ENCODE measurements around the gene CFAP97.
"Not testable (repeated sequence)": the region's sequence is repeated elsewhere in the genome, so short reads cannot be mapped to it uniquely, and the experiment has no call there.

Gene CFAP97

GRCh38 chr4:185212581-185212980, 8.8 kb upstream of the CFAP97 start:
- TF ChIP-seq, protein P1, sequence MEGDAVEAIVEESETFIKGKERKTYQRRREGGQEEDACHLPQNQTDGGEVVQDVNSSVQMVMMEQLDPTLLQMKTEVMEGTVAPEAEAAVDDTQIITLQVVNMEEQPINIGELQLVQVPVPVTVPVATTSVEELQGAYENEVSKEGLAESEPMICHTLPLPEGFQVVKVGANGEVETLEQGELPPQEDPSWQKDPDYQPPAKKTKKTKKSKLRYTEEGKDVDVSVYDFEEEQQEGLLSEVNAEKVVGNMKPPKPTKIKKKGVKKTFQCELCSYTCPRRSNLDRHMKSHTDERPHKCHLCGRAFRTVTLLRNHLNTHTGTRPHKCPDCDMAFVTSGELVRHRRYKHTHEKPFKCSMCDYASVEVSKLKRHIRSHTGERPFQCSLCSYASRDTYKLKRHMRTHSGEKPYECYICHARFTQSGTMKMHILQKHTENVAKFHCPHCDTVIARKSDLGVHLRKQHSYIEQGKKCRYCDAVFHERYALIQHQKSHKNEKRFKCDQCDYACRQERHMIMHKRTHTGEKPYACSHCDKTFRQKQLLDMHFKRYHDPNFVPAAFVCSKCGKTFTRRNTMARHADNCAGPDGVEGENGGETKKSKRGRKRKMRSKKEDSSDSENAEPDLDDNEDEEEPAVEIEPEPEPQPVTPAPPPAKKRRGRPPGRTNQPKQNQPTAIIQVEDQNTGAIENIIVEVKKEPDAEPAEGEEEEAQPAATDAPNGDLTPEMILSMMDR (conservative IDR thresholded peaks at IDR 0.05; ENCODE audit: low read depth, low read length): no peak
- no peak for DNase-seq (ENCODE audit: low read depth)
- no peak overlapping the region for H3K4me3 ChIP-seq (ENCODE audit: low read length)

DNA sequence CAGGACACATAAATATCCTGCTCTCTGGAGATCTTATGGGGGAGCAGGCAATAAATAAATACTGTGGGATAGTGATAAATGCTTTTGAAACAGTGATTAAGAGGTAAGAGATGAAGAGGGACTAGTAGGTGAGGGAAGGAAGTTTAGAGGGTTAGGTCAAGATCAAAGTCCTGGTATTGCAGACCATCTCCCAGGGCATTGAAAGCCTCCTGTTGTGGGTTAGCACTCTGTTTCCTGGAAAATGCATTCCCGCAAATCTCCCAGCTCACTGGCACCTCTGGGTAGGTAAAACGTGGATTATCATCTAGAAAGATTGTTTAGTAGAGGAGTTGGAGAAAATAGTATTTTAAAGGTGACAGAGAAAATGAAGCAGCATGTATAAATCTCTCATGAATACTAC, 7.8 kb upstream of the CFAP97 start:
- H3K4me3 ChIP-seq (ENCODE audit: low read length): peak overlapping the region; percentile 96
- no peak for DNase-seq (ENCODE audit: low read depth)
- TF ChIP-seq, protein P1 (conservative IDR thresholded peaks at IDR 0.05; ENCODE audit: low read depth, low read length): no peak

DNA sequence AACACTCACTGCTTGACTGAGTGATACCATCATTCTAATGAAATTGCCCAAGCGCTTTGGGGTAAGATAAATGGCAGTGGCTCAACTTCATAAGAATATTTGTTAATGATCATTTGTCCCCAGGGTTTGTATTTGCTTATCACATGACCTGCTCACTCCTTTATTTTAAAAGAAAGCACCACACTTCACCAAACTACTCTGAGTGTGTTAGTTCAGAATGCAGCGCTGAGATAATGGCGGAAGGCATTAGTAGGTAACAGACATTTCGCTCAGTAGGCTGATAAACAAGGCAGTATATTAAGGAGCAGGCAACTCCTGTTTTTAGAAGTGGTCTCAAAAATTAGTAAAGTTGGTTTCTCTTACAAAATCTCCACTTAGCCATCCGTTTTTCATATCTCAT, 7.2 kb upstream of the CFAP97 start:
- H3K4me3 ChIP-seq (ENCODE audit: low read length): peak overlapping the region; percentile 96

GRCh38 chr4:185210102-185210981, 6.5 kb upstream of the CFAP97 start:
- TF ChIP-seq, protein P1 (conservative IDR thresholded peaks at IDR 0.05; ENCODE audit: low read depth, low read length): no peak
- no peak for DNase-seq (ENCODE audit: low read depth)
- H3K4me3 ChIP-seq (ENCODE audit: low read length): peak overlapping the region; percentile 96

More for the DNA sequence above, 7.2 kb upstream of the CFAP97 start:
- DNase-seq (ENCODE audit: low read depth): no peak
- TF ChIP-seq, protein P1 (conservative IDR thresholded peaks at IDR 0.05; ENCODE audit: low read depth, low read length): no peak

- DNase-seq (ENCODE audit: low read depth): not testable (repeated sequence)
These were observed 6.0 kb upstream of the CFAP97 start for GRCh38 chr4:185209852-185210101.

DNA sequence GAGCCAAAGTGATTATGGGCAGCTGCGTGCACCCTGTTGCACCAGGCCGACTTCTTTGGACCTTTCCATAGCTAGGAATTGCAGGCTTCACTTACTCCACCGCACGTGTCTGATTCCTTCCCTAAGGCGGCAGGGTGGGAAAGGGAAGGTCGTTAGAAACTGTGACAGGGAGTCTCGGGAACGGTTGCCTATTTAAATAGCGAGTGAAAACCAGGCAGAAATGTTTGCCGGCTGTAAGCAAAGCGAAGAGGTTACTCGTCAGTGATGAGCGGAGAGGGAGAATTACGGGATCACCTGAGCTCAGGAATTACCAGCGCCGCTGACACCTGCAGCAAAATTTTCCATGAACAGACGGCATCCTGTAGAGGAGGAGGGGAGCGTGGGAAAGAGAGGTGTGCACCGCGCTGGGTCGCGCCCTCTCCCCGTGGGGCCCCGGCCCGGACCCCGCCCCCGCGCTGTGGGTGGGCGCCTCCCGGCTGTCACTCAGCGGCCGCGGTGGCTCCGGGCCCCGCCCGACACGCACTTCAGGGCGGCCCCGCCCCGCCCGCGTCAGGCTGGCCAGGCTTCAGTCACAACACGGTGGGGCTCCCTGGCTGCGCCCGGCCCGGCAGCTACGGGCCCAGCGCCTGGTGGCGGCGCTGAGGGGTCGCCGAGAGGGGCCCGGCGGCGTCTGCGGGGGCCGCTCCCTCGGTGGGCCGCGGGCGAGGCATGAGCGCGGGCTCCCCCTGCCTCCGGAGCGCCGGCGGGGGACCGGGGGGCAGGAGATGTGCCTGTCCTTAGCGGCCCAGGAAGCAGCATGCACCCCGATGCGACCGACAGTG, 5.4 kb upstream of the CFAP97 start, which contains the start of gene SNX25:
Gene SNX25, plus strand, starts transcription at position 568 of the 821 bp plus-strand sequence. Its CDS starts 229 bp downstream, at position 797.
- DNase-seq (ENCODE audit: low read depth): no peak
- TF ChIP-seq, protein P1 (conservative IDR thresholded peaks at IDR 0.05; ENCODE audit: low read depth, low read length): no peak
- H3K4me3 ChIP-seq (ENCODE audit: low read length): peak within 1 kb of the TSS; percentile 96

More at GRCh38 chr4:185209852-185210101, 6.0 kb upstream of the CFAP97 start:
- peak overlapping the region; percentile 96 for H3K4me3 ChIP-seq (ENCODE audit: low read length)

GRCh38 chr4:185207466-185207865, 3.7 kb upstream of the CFAP97 start:
- no peak for DNase-seq (ENCODE audit: low read depth)
- no peak overlapping the region for H3K4me3 ChIP-seq (ENCODE audit: low read length)
- TF ChIP-seq, protein P1 (conservative IDR thresholded peaks at IDR 0.05; ENCODE audit: low read depth, low read length): no peak
